ENCODE results near the gene SAMD4A.

SAMD4A gene

DNA sequence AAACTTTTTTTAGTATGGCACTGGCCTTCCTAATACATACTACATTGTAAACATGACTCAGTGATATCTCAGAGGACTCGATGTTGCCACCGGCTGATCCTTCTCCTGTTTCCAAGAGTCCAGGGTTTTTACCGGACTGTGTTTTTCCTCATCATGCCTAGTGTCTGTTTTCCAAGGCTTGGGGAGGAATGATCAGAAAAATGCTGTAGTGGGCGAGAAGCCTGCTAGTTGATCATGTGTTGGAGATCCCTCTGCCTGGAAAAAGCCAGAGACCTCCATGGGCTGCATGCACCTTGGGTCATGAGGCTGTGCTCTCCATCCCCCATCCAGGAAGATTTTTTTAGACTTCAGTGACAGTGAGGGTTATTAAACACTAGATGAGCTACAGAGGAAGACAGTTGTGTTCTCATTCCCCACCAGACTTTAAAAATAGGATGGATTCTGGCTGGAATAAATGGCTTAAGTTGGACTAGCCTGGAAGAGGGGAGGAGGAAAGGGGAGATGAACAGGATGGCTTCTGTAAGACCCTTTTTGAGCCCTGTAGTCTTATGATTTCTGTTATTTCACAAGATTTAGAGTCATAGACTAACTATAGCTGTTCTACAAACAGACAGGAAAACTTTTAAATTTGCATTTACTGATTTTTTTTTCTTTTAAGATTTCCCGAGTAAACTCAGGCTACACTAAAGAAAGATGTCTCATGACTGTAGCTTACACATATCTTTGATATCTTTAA, 145.7 kb downstream of the SAMD4A start:
- TF ChIP-seq, protein P1, sequence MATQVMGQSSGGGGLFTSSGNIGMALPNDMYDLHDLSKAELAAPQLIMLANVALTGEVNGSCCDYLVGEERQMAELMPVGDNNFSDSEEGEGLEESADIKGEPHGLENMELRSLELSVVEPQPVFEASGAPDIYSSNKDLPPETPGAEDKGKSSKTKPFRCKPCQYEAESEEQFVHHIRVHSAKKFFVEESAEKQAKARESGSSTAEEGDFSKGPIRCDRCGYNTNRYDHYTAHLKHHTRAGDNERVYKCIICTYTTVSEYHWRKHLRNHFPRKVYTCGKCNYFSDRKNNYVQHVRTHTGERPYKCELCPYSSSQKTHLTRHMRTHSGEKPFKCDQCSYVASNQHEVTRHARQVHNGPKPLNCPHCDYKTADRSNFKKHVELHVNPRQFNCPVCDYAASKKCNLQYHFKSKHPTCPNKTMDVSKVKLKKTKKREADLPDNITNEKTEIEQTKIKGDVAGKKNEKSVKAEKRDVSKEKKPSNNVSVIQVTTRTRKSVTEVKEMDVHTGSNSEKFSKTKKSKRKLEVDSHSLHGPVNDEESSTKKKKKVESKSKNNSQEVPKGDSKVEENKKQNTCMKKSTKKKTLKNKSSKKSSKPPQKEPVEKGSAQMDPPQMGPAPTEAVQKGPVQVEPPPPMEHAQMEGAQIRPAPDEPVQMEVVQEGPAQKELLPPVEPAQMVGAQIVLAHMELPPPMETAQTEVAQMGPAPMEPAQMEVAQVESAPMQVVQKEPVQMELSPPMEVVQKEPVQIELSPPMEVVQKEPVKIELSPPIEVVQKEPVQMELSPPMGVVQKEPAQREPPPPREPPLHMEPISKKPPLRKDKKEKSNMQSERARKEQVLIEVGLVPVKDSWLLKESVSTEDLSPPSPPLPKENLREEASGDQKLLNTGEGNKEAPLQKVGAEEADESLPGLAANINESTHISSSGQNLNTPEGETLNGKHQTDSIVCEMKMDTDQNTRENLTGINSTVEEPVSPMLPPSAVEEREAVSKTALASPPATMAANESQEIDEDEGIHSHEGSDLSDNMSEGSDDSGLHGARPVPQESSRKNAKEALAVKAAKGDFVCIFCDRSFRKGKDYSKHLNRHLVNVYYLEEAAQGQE (IDR thresholded peaks at IDR 0.05; ENCODE audit: low read depth) = no peak
- TF ChIP-seq CREB1 (IDR thresholded peaks at IDR 0.05; ENCODE audit: low read depth) (no peak), TAF1 (IDR thresholded peaks at IDR 0.05; ENCODE audit: low read depth) (no peak), ZBTB7A (IDR thresholded peaks at IDR 0.05; ENCODE audit: low read depth) (no peak), RAD21 (IDR thresholded peaks at IDR 0.05; ENCODE audit: low read depth) (no peak), FOXM1 (IDR thresholded peaks at IDR 0.05; ENCODE audit: borderline replicate concordance, low read depth) (no peak), TEAD4 (IDR thresholded peaks at IDR 0.05) (no peak), TCF12 (IDR thresholded peaks at IDR 0.05; ENCODE audit: low read depth) (no peak), CEBPB (IDR thresholded peaks at IDR 0.05) (no peak), YY1 (IDR thresholded peaks at IDR 0.05; ENCODE audit: low read depth) (no peak), EGR1 (IDR thresholded peaks at IDR 0.05) (no peak), NFIC (IDR thresholded peaks at IDR 0.05) (no peak), EP300 (IDR thresholded peaks at IDR 0.05; ENCODE audit: borderline replicate concordance) (no peak)
- TF ChIP-seq, protein P2, sequence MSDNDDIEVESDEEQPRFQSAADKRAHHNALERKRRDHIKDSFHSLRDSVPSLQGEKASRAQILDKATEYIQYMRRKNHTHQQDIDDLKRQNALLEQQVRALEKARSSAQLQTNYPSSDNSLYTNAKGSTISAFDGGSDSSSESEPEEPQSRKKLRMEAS (IDR thresholded peaks at IDR 0.05) = no peak
- TF ChIP-seq, protein P3, sequence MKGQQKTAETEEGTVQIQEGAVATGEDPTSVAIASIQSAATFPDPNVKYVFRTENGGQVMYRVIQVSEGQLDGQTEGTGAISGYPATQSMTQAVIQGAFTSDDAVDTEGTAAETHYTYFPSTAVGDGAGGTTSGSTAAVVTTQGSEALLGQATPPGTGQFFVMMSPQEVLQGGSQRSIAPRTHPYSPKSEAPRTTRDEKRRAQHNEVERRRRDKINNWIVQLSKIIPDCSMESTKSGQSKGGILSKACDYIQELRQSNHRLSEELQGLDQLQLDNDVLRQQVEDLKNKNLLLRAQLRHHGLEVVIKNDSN (IDR thresholded peaks at IDR 0.05) = no peak

DNA sequence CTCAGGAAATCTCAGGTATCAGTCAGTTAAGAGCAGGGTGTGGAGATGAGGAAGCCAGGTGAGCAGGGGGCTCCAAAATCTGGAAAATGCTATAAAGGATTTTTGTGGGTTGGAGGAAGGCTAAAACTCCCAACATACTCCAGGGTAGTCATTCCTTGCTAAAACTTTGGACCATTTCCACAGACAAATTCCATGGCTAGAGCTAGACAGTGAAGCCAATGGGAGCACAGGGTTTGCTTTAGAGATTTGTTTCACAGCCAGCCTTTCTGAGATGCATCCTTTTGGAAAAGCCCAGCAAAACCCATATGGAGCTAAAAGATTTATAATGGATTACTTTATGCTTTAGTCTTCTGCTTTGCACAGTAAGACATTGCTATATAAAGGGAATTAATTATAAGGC, 146.5 kb downstream of the SAMD4A start:
- TF ChIP-seq TAF1 (IDR thresholded peaks at IDR 0.05; ENCODE audit: low read depth) (no peak), NFIC (IDR thresholded peaks at IDR 0.05) (no peak), ZBTB7A (IDR thresholded peaks at IDR 0.05; ENCODE audit: low read depth) (no peak), TEAD4 (IDR thresholded peaks at IDR 0.05) (no peak), TCF12 (IDR thresholded peaks at IDR 0.05; ENCODE audit: low read depth) (no peak), EP300 (IDR thresholded peaks at IDR 0.05; ENCODE audit: borderline replicate concordance) (no peak), YY1 (IDR thresholded peaks at IDR 0.05; ENCODE audit: low read depth) (no peak), FOXM1 (IDR thresholded peaks at IDR 0.05; ENCODE audit: borderline replicate concordance, low read depth) (no peak), CREB1 (IDR thresholded peaks at IDR 0.05; ENCODE audit: low read depth) (no peak), EGR1 (IDR thresholded peaks at IDR 0.05) (no peak), CEBPB (IDR thresholded peaks at IDR 0.05) (no peak), RAD21 (IDR thresholded peaks at IDR 0.05; ENCODE audit: low read depth) (no peak)
- TF ChIP-seq, protein P2 (IDR thresholded peaks at IDR 0.05) = no peak
- TF ChIP-seq, protein P3 (IDR thresholded peaks at IDR 0.05) = no peak
- TF ChIP-seq, protein P1 (IDR thresholded peaks at IDR 0.05; ENCODE audit: low read depth) = no peak

- TF ChIP-seq ZBTB7A (IDR thresholded peaks at IDR 0.05; ENCODE audit: low read depth) = no peak
- TF ChIP-seq YY1 (IDR thresholded peaks at IDR 0.05; ENCODE audit: low read depth) = no peak
These were observed 148.3 kb downstream of the SAMD4A start for GRCh38 chr14:54715239-54715638.

GRCh38 chr14:54715811-54716210, 148.9 kb downstream of the SAMD4A start:
- TF ChIP-seq ZBTB7A (IDR thresholded peaks at IDR 0.05; ENCODE audit: low read depth) (no peak), TAF1 (IDR thresholded peaks at IDR 0.05; ENCODE audit: low read depth) (no peak), TCF12 (IDR thresholded peaks at IDR 0.05; ENCODE audit: low read depth) (no peak), YY1 (IDR thresholded peaks at IDR 0.05; ENCODE audit: low read depth) (no peak)

- no peak for TF ChIP-seq EGR1 (IDR thresholded peaks at IDR 0.05)
- no peak for TF ChIP-seq TAF1 (IDR thresholded peaks at IDR 0.05; ENCODE audit: low read depth)
- no peak for TF ChIP-seq CREB1 (IDR thresholded peaks at IDR 0.05; ENCODE audit: low read depth)
- TF ChIP-seq, protein P1 (IDR thresholded peaks at IDR 0.05; ENCODE audit: low read depth) = no peak
- no peak for TF ChIP-seq YY1 (IDR thresholded peaks at IDR 0.05; ENCODE audit: low read depth)
- no peak for TF ChIP-seq RAD21 (IDR thresholded peaks at IDR 0.05; ENCODE audit: low read depth)
- no peak for TF ChIP-seq ZBTB7A (IDR thresholded peaks at IDR 0.05; ENCODE audit: low read depth)
- TF ChIP-seq CEBPB (IDR thresholded peaks at IDR 0.05) = no peak
- no peak for TF ChIP-seq EP300 (IDR thresholded peaks at IDR 0.05; ENCODE audit: borderline replicate concordance)
- no peak for TF ChIP-seq NFIC (IDR thresholded peaks at IDR 0.05)
- no peak for TF ChIP-seq TEAD4 (IDR thresholded peaks at IDR 0.05)
- TF ChIP-seq, protein P3 (IDR thresholded peaks at IDR 0.05) = no peak
- no peak for TF ChIP-seq FOXM1 (IDR thresholded peaks at IDR 0.05; ENCODE audit: borderline replicate concordance, low read depth)
- TF ChIP-seq, protein P2 (IDR thresholded peaks at IDR 0.05) = no peak
- no peak for TF ChIP-seq TCF12 (IDR thresholded peaks at IDR 0.05; ENCODE audit: low read depth)
These were observed 149.9 kb downstream of the SAMD4A start for GRCh38 chr14:54716862-54717261.

Data from Ishikawa (cell line).